MM.1S (cell line): ENCODE results near the gene TBC1D7.

Experiments used
- DNase-seq: peaks from one replicate; pipeline ENCODE4 v3.0.0-alpha.2; 2015
- H2AFZ ChIP-seq: fragments of 300-600 bp; sonication (generic); 2 replicates; pipeline ENCODE4 v1.6.0; 2016; ENCODE audit warnings: antibody characterized with exemption, low read length
- H3F3A ChIP-seq: fragments of 300-600 bp; sonication (generic); 2 replicates; pipeline ENCODE4 v1.6.1; 2016; ENCODE audit warnings: mild to moderate bottlenecking, antibody characterized with exemption, low read length, moderate library complexity, mixed read lengths; ENCODE audit not compliant: insufficient read depth
- H3K27ac ChIP-seq: fragments of 300-600 bp; sonication (generic); 2 replicates; pipeline ENCODE4 v1.5.1; 2016; ENCODE audit warnings: mild to moderate bottlenecking, low read length
- H3K27me3 ChIP-seq: fragments of 300-600 bp; sonication (generic); replicated peaks from 2 replicates; pipeline ENCODE4 v1.6.0; 2016; ENCODE audit warnings: low read length; ENCODE audit not compliant: insufficient read depth
- H3K36me3 ChIP-seq: fragments of 300-600 bp; sonication (generic); replicated peaks from 2 replicates; pipeline ENCODE4 v1.6.1; 2016; ENCODE audit warnings: mild to moderate bottlenecking, low read length, mixed read lengths; ENCODE audit not compliant: insufficient read depth
- H3K4me1 ChIP-seq: fragments of 300-600 bp; sonication (generic); 2 replicates; pipeline ENCODE4 v1.6.1; 2016; ENCODE audit warnings: low read length, mixed read lengths
- H3K4me2 ChIP-seq: fragments of 300-600 bp; sonication (generic); 2 replicates; pipeline ENCODE4 v1.6.0; 2016; ENCODE audit warnings: low read depth, low read length
- H3K4me3 ChIP-seq: fragments of 300-600 bp; sonication (generic); 2 replicates; pipeline ENCODE4 v1.5.1; 2016; ENCODE audit warnings: low read length, mixed read lengths
- H3K79me2 ChIP-seq: fragments of 300-600 bp; sonication (generic); 2 replicates; pipeline ENCODE4 v1.6.1; 2016; ENCODE audit warnings: mixed run types, low read length, mixed read lengths
- H3K9ac ChIP-seq: fragments of 300-600 bp; sonication (generic); 2 replicates; pipeline ENCODE4 v1.6.1; 2016; ENCODE audit warnings: low read length, mixed read lengths
- H3K9me2 ChIP-seq: fragments of 300-600 bp; sonication (generic); replicated peaks from 2 replicates; pipeline ENCODE4 v1.6.1; 2016; ENCODE audit warnings: mild to moderate bottlenecking, low read length, mixed read lengths; ENCODE audit not compliant: insufficient read depth
- H3K9me3 ChIP-seq: fragments of 300-600 bp; sonication (generic); replicated peaks from 2 replicates; pipeline ENCODE4 v1.6.1; 2016; ENCODE audit warnings: mild to moderate bottlenecking, low read length, mixed read lengths; ENCODE audit not compliant: insufficient read depth
- H4K20me1 ChIP-seq: fragments of 300-600 bp; sonication (generic); 2 replicates; pipeline ENCODE4 v1.6.1; 2016; ENCODE audit warnings: mild to moderate bottlenecking, low read length, moderate library complexity, mixed read lengths; ENCODE audit not compliant: insufficient read depth
- CTCF ChIP-seq: fragments of 300-600 bp; sonication (generic); IDR thresholded peaks from 2 replicates; pipeline ENCODE4 v1.5.1; 2016; ENCODE audit warnings: antibody characterized with exemption, low read length, mixed read lengths
- EZH2 ChIP-seq: fragments of 300-600 bp; sonication (generic); optimal IDR thresholded peaks from 2 replicates; pipeline ENCODE3; 2017; ENCODE audit warnings: low read depth, mild to moderate bottlenecking, antibody characterized with exemption, low read length, mixed read lengths
- EZH2phosphoT487 ChIP-seq: fragments of 300-600 bp; sonication (generic); IDR thresholded peaks from 2 replicates; pipeline ENCODE4 v1.6.1; 2018; ENCODE audit warnings: antibody characterized with exemption, low read length

Gene TBC1D7

GRCh38 chr6:13286181-13286580 is 42.2 kb downstream of the TBC1D7 start:
- Histone ChIP-seq H3K27ac (peak overlapping the region; percentile 17; the same call in 1 of the 2 replicates), H3K36me3 (peaks cover 16% of the 10 kb centered on the region), H3K9me3 (no peaks in the 10 kb centered on the region), H3K4me1 (peaks cover 15% of the 10 kb centered on the region), H3K79me2 (peaks cover 18% of the 10 kb centered on the region; the same call in 1 of the 2 replicates), H3F3A (no peaks in the 10 kb centered on the region), H3K4me2 (no peak overlapping the region), H4K20me1 (no peaks in the 10 kb centered on the region), H3K9me2 (no peaks in the 10 kb centered on the region), H3K4me3 (no peak overlapping the region), H3K27me3 (no peaks in the 10 kb centered on the region), H3K9ac (no peak overlapping the region), H2AFZ (no peak overlapping the region)
- DNase-seq: no peak
- no peak for TF ChIP-seq CTCF
- TF ChIP-seq EZH2phosphoT487: no peak
- TF ChIP-seq EZH2: no peak

GRCh38 chr6:13285705-13286104 is 42.6 kb downstream of the TBC1D7 start:
- no peaks in the 10 kb centered on the region for H3F3A ChIP-seq
- H3K27me3 ChIP-seq: no peaks in the 10 kb centered on the region
- no peaks in the 10 kb centered on the region for H4K20me1 ChIP-seq
- TF ChIP-seq EZH2 (no peak), EZH2phosphoT487 (no peak), CTCF (no peak)
- H3K4me1 ChIP-seq: peaks cover 15% of the 10 kb centered on the region
- H2AFZ ChIP-seq: no peak overlapping the region
- H3K9me3 ChIP-seq: no peaks in the 10 kb centered on the region
- no peak overlapping the region for H3K4me2 ChIP-seq
- no peak overlapping the region for H3K4me3 ChIP-seq
- H3K9me2 ChIP-seq: no peaks in the 10 kb centered on the region
- peak overlapping the region; percentile 17; the same call in 1 of the 2 replicates for H3K27ac ChIP-seq
- no peak overlapping the region for H3K9ac ChIP-seq
- no peak for DNase-seq
- peaks cover 16% of the 10 kb centered on the region for H3K36me3 ChIP-seq
- H3K79me2 ChIP-seq: peaks cover 21% of the 10 kb centered on the region; the same call in 1 of the 2 replicates

GRCh38 chr6:13284646-13285045 is 43.7 kb downstream of the TBC1D7 start:
- Histone ChIP-seq H3K27me3 (no peaks in the 10 kb centered on the region), H3K9me2 (no peaks in the 10 kb centered on the region), H3K36me3 (peaks cover 16% of the 10 kb centered on the region), H3K27ac (no peak overlapping the region), H4K20me1 (no peaks in the 10 kb centered on the region), H3K4me2 (no peak overlapping the region), H2AFZ (no peak overlapping the region), H3K79me2 (peaks cover 29% of the 10 kb centered on the region), H3K4me1 (peaks cover 15% of the 10 kb centered on the region), H3K9me3 (no peaks in the 10 kb centered on the region), H3F3A (no peaks in the 10 kb centered on the region), H3K9ac (no peak overlapping the region), H3K4me3 (no peak overlapping the region)
- TF ChIP-seq EZH2phosphoT487 (no peak), CTCF (no peak), EZH2 (no peak)
- DNase-seq: no peak
